ENCODE results near the gene SPIN1. TPM values are rescaled to one million over a fixed set of nuclear protein-coding genes. Genes with fewer than 3 reads are reported as not detected.
"Not testable (repeated sequence)": the region's sequence is repeated elsewhere in the genome, so short reads cannot be mapped to it uniquely, and the experiment has no call there.

Gene SPIN1
- total RNA-seq, 1 donor from 2014 or later: 29.5 TPM

- Mint-ChIP-seq H3K36me3 (ENCODE audit: low read depth) (peaks cover 2% of the 10 kb centered on the region), H3K27ac (no peak overlapping the region), H3K9me3 (peaks cover 4% of the 10 kb centered on the region), H3K4me1 (no peaks in the 10 kb centered on the region), H3K4me3 (no peak overlapping the region), H3K27me3 (peaks cover 14% of the 10 kb centered on the region)
- no peak for DNase-seq
- intact Hi-C loops (cut with micrococcal nuclease): no loop called here
These were observed 15.2 kb upstream of the SPIN1 start for GRCh38 chr9:88373045-88373444.

DNA sequence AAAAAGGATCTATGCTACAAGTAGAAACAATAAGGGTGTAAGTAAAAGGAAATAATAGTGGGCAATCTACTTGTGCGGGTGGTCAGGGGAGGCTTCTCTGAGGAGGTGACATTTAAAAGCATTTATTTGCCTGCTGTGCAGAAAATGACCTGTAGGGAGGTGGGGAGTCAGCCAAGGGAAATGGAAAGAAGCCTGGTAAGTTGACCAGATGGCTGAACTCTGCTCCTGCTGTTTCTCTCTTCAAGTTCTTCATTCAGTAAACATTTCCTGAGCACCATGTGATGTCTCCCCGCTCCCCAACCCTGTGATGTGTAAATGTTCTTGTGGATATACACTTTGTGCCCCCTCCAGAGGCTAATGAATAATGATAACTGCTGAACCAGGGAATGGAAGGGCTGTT lies 9.9 kb upstream of the SPIN1 start:
- Mint-ChIP-seq H3K36me3 (ENCODE audit: low read depth) (peaks cover 2% of the 10 kb centered on the region), H3K4me3 (no peak overlapping the region), H3K27ac (no peak overlapping the region), H3K27me3 (peaks cover 5% of the 10 kb centered on the region), H3K9me3 (peaks cover 4% of the 10 kb centered on the region), H3K4me1 (peaks cover 2% of the 10 kb centered on the region)
- intact Hi-C loops (cut with micrococcal nuclease): no loop called here
- DNase-seq: no peak

DNA sequence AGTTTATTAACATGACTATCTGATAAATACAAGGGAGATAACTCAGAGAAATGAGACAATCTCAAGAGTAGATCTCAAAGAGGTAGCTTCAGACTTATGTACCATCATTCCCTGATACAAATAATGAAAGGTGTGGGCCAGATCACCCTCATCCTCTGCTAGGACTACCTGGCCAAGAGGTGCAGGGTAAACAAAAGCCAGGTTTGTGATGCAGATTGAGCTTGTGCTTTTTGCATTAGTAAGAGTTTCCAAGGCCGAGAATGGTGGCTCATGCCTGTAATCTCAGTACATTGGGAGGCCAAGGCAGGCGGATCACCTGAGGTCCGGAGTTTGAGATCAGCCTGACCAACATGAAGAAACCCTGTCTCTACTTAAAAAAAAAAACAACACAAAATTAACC lies 8.9 kb upstream of the SPIN1 start:
- Mint-ChIP-seq H3K36me3 (ENCODE audit: low read depth) (peaks cover 2% of the 10 kb centered on the region), H3K27ac (no peak overlapping the region), H3K4me3 (no peak overlapping the region), H3K9me3 (peaks cover 4% of the 10 kb centered on the region), H3K27me3 (peaks cover 3% of the 10 kb centered on the region), H3K4me1 (peaks cover 2% of the 10 kb centered on the region)
- intact Hi-C loops (cut with micrococcal nuclease): no loop called here
- DNase-seq: no peak

DNA sequence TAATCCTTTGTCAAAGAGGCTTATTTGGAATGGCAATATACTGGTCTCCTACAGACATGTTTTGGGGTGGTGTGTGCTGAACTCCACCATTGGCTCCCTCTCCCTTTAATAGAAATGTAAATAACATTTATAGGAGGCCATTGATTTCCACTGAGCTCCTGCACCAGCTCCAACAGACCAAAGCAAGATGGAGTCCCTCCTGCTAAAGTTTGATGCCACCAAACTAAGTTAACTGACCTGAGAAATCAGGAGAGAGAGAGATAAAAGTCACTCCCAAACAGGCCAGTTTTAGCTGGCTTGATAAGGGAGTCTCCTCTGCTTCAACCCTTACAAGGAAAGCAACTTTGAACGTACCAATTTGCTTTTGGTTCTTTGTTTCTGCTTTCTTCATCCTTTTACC lies 8.1 kb upstream of the SPIN1 start:
- DNase-seq: no peak
- Mint-ChIP-seq H3K27me3 (peaks cover 3% of the 10 kb centered on the region), H3K36me3 (ENCODE audit: low read depth) (peaks cover 2% of the 10 kb centered on the region), H3K27ac (no peak overlapping the region), H3K4me3 (no peak overlapping the region), H3K4me1 (peaks cover 2% of the 10 kb centered on the region), H3K9me3 (peaks cover 4% of the 10 kb centered on the region)
- intact Hi-C loops (cut with micrococcal nuclease): loop anchor here (10.0 kb wide), 1 partner anchor 205 kb away; no protein-coding TSS in a partner anchor

DNA sequence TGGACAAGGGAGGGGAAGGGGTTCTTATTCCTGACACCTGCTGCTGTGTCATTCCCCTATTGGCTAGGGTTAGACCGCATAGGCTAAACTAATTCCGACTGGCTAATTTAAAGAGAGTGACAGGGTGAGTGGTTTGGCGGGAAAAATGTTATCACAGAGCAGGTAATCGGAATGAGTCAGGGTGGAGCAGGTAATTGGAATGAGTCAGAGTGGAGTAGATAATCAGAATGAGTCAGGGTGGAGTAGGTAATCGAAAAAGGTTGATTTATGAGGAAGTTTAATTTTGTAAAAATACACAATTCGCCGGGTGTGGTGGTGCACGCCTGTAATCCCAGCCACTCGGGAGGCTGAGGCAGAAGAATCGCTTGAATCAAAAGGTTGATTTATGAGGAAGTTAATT lies 6.9 kb upstream of the SPIN1 start:
- H3K36me3 Mint-ChIP-seq (ENCODE audit: low read depth); DNase-seq; H3K27ac Mint-ChIP-seq; H3K4me1 Mint-ChIP-seq; H3K27me3 Mint-ChIP-seq; H3K4me3 Mint-ChIP-seq; H3K9me3 Mint-ChIP-seq: not testable (repeated sequence)
- intact Hi-C loops (cut with micrococcal nuclease): loop anchor here (10.0 kb wide), 1 partner anchor 207 kb away; no protein-coding TSS in a partner anchor

- Mint-ChIP-seq H3K36me3 (ENCODE audit: low read depth) (no peaks in the 10 kb centered on the region), H3K4me1 (peaks cover 11% of the 10 kb centered on the region), H3K27me3 (peaks cover 1% of the 10 kb centered on the region), H3K4me3 (no peak overlapping the region), H3K9me3 (no peaks in the 10 kb centered on the region), H3K27ac (no peak overlapping the region)
- no peak for DNase-seq
- intact Hi-C loops (cut with micrococcal nuclease): loop anchor here (10.0 kb wide), 1 partner anchor 208 kb away; no protein-coding TSS in a partner anchor
These were observed 5.1 kb upstream of the SPIN1 start for GRCh38 chr9:88383176-88383575.

DNA sequence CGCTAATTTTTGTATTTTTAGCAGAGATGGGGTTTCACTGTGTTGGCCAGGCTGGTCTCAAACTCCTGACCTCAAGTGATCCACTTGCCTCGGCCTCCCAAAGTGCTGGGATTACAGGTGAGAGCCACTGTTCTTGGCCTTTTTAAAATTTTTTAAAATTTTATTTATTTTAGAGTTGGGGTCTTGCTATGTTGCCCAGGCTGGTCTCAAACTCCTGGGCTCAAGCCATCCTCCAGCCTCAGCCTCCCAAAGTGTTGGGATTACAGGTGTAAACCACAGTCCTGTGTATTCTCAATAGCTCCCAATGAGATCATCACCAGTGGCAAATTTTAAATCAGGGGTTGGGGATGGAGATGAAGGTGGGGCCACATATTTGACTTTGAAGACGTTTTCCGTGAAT lies 2.1 kb upstream of the SPIN1 start:
- H3K36me3 Mint-ChIP-seq (ENCODE audit: low read depth); DNase-seq; H3K4me3 Mint-ChIP-seq; H3K9me3 Mint-ChIP-seq; H3K27me3 Mint-ChIP-seq; H3K27ac Mint-ChIP-seq: not testable (repeated sequence)
- intact Hi-C loops (cut with micrococcal nuclease): loop anchor here (10.0 kb wide), 1 partner anchor 211 kb away; no protein-coding TSS in a partner anchor
- peaks cover 19% of the 10 kb centered on the region for H3K4me1 Mint-ChIP-seq

DNA sequence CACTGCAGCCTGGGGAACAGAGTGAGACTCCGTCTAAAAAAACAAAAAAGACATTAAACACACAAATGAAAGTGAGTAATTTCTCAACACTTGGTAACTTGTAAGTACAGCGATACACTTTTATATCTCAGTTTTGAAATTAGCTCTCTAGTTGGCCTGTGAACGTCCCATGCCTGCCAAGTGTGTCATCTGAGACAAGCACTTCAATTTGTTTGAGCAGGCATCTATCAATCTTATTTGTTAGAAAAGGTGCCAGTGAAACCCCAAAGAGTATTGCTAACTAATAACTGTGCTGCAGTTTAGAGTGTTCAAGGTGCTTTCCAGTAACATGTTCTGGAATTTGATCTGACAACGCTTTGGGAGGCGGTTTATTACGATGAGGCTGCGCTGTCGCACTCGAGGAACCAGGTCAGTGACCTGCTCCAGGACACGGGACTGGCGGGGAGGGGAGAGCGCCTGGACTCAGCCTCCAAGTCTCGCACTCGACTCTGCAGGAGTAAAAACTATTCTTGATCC lies 1.1 kb upstream of the SPIN1 start:
- Mint-ChIP-seq H3K27me3 (peaks cover 1% of the 10 kb centered on the region), H3K9me3 (no peaks in the 10 kb centered on the region), H3K27ac (peak overlapping the region; percentile 92), H3K36me3 (ENCODE audit: low read depth) (peaks cover 8% of the 10 kb centered on the region), H3K4me1 (peaks cover 23% of the 10 kb centered on the region), H3K4me3 (peak overlapping the region; percentile 89)
- no peak for DNase-seq
- intact Hi-C loops (cut with micrococcal nuclease): loop anchor here (10.0 kb wide), 1 partner anchor 212 kb away; no protein-coding TSS in a partner anchor

- Mint-ChIP-seq H3K4me1 (peaks cover 26% of the 10 kb centered on the region), H3K27ac (peak overlapping the region; percentile 92), H3K27me3 (peaks cover 1% of the 10 kb centered on the region), H3K4me3 (peak overlapping the region; percentile 89), H3K9me3 (no peaks in the 10 kb centered on the region), H3K36me3 (ENCODE audit: low read depth) (peaks cover 10% of the 10 kb centered on the region)
- DNase-seq: peak; percentile 81
- intact Hi-C loops (cut with micrococcal nuclease): loop anchor here (1.0 to 10.0 kb wide), 7 partner anchors 46 to 281 kb away; no protein-coding TSS in a partner anchor
These were observed 567 bp upstream of the SPIN1 start for GRCh38 chr9:88387552-88388202.

DNA sequence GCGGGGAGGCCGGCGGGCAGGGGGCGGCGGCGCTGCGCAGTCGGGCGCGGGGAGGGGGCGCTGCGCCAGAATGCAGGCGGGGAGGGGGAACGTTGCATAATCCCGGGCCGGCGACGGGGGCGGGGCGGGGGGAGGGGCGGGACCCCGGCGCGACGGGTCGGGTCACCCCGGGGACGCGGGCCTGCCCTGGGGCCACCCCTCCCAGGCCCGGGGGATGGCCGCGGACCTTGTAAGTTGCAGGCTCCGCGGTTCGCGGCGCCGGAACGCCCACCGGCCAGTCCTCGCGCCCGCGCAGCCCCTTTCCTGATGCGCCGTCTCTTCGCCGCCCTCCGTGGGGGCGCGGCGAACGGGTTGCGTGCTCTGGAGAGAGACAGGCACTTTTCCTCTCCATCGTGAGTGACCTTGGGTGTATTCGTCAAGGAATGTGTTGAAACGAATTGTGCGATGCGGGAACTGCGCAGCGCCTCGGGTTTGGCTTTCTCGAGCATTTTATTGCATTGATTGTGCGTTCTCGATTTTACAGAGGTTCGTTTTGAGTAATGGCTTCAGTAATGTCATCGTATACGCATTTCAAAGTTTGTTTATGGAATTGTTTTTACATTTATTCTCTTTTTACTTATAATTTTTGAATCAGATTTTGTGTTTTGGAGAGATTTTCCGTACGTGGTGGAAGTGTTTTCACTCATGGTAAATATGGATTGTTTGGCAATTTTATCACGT lies 802 bp downstream of the SPIN1 start:
- H3K4me1 Mint-ChIP-seq: peaks cover 29% of the 10 kb centered on the region
- H3K27ac Mint-ChIP-seq: peak overlapping the region; percentile 96
- peaks cover 13% of the 10 kb centered on the region for H3K36me3 Mint-ChIP-seq (ENCODE audit: low read depth)
- no peaks in the 10 kb centered on the region for H3K9me3 Mint-ChIP-seq
- peak; percentile 85 for DNase-seq
- H3K4me3 Mint-ChIP-seq: peak overlapping the region; percentile 92
- intact Hi-C loops (cut with micrococcal nuclease): loop anchor here (1.0 to 10.0 kb wide), 8 partner anchors 44 to 415 kb away; partner anchors contain the start of gene CDK20
- peaks cover 1% of the 10 kb centered on the region for H3K27me3 Mint-ChIP-seq

DNA sequence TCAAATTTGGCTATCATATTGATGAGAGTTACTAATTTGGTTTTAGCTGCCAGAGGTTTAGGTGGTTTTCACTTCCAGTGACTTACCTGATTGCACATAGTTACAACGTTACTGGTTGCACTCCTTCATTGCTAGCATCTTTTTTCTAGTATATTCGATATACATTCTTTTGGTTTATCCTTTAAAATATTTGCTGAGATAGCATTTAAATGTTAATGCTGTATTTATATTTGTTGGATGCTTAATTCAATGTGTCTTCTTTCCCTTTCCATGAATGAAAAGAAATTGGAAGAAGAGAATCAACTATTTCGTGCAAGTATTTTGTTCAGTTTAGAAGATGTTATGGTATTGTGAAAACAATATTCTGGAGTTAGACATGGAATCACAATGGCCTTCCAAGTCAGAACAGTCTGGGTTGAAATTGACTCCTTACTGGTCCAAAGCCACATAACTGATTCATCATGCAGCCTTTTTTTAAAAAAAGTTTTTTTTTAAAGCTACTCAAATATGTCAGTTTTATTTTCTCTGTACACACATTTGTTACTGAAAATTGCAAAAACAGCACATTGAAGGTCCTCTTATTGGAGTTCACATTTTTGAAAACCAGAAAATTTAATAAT lies 2.2 kb downstream of the SPIN1 start:
- Mint-ChIP-seq H3K4me3 (peak overlapping the region; percentile 15), H3K36me3 (ENCODE audit: low read depth) (peaks cover 17% of the 10 kb centered on the region), H3K27me3 (peaks cover 1% of the 10 kb centered on the region), H3K9me3 (no peaks in the 10 kb centered on the region), H3K27ac (no peak overlapping the region), H3K4me1 (peaks cover 29% of the 10 kb centered on the region)
- no peak for DNase-seq
- intact Hi-C loops (cut with micrococcal nuclease): no loop called here

- peaks cover 17% of the 10 kb centered on the region for H3K36me3 Mint-ChIP-seq (ENCODE audit: low read depth)
- no peak for DNase-seq
- H3K27me3 Mint-ChIP-seq: peaks cover 1% of the 10 kb centered on the region
- no peak overlapping the region for H3K4me3 Mint-ChIP-seq
- intact Hi-C loops (cut with micrococcal nuclease): no loop called here
- no peak overlapping the region for H3K27ac Mint-ChIP-seq
- peaks cover 29% of the 10 kb centered on the region for H3K4me1 Mint-ChIP-seq
- no peaks in the 10 kb centered on the region for H3K9me3 Mint-ChIP-seq
These were observed 3.0 kb downstream of the SPIN1 start for GRCh38 chr9:88391236-88391635.

- Mint-ChIP-seq H3K9me3 (no peaks in the 10 kb centered on the region), H3K36me3 (ENCODE audit: low read depth) (peaks cover 17% of the 10 kb centered on the region), H3K4me1 (peaks cover 31% of the 10 kb centered on the region), H3K4me3 (no peak overlapping the region), H3K27me3 (peaks cover 1% of the 10 kb centered on the region), H3K27ac (no peak overlapping the region)
- intact Hi-C loops (cut with micrococcal nuclease): no loop called here
- DNase-seq: no peak
These were observed 3.7 kb downstream of the SPIN1 start for GRCh38 chr9:88391921-88392320.

GRCh38 chr9:88392549-88392948 lies 4.3 kb downstream of the SPIN1 start:
- Mint-ChIP-seq H3K27me3 (peaks cover under 1% of the 10 kb centered on the region), H3K4me3 (no peak overlapping the region), H3K27ac (no peak overlapping the region), H3K4me1 (peaks cover 29% of the 10 kb centered on the region), H3K9me3 (no peaks in the 10 kb centered on the region), H3K36me3 (ENCODE audit: low read depth) (peaks cover 17% of the 10 kb centered on the region)
- no peak for DNase-seq
- intact Hi-C loops (cut with micrococcal nuclease): no loop called here

Measured in activated CD4-positive, alpha-beta T cell treated with anti-CD3 and anti-CD28 coated beads, Interleukin-2, amount 10 ng/mL, durations not matched to agents 24 days and 14 days (primary cell).